NCI-H1417 (cell line): ENCODE measurements around the gene TANGO2.
A peak's percentile ranks its signal among the peaks of the same experiment; 100 is the strongest.

Experiments used
- DNase-seq, 3 experiments: peaks; one replicate each; lab custom pipeline; 2025; lab: John Stamatoyannopoulos, UW

TANGO2 gene

GRCh38 chr22:19995611-19996339 lies 25.1 kb upstream of the TANGO2 start:
- DNase-seq, result no peak

DNA sequence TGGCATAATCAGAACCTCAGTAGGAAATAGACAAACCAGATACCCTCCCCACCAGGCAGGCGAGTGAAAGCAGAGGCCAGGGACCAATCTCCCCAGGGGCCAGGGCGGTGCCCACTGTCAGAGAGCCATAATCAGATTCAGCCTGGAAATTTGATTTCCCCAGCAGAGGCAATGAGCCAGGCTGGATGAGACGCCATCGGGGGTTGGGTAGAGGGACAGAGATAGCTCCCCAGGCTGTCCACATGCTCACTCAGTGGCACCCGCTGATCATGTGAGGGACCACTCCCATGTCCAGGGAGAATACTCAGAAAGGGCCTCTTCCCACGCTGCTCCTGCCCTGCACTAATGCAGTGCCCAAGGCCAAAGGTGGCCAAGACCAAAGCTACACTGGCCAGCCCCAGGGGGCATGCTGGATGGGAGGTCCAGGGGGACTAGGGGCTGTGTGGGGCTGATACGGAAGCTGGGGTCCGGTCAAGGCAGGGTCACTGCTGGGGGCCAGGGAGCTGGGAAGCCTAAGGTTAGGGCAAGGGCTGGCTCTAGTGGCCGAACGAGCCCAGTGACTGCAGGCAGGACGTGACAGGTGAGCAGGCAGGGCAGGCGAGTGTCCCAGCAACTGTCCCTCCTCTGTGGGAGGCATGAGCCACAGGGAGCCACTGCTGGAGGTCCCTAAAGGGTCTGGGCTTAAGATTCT lies 24.1 kb upstream of the TANGO2 start:
- no peak for DNase-seq

DNA sequence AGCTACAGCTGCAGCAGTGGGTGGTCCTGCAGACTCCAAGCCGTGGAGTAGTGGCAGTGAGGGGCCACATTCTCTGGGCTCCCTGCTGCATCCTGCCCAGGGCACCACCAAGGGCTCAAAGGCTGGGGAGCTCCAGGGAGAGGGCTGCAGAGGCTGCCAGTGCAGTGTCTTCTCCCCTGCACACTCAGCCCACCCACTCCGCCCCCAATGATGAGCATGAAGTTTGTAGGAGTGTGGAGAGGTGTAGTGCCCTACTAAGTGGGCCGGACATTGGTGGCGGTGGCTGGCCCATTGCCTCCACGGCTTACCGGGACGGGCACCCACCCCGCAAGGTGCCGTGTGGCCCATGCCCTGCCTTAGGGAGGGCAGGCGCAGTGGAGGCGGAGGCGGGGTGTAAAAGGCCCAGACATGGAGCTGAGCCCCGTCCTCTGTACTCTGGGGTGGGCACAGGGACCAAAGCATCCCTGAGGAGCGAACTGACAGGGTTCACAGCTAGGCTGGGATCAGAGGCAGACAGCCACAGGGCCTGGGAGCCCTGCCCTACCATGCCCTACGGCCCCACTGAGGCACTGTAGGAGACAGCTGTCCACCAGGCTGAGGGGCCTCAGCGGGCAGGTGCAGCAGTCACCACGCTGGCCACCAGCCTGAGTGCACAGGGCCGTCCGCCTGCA lies 23.2 kb upstream of the TANGO2 start:
- no peak for DNase-seq

GRCh38 chr22:19998232-19998951 lies 22.5 kb upstream of the TANGO2 start:
- peak in 2 of 3 experiments; percentile 46 to 73 for DNase-seq

GRCh38 chr22:19998991-19999820 lies 21.7 kb upstream of the TANGO2 start:
- peak in 1 of 3 experiments; percentile 51 for DNase-seq

GRCh38 chr22:20000246-20001081 lies 20.4 kb upstream of the TANGO2 start:
- peak in 1 of 3 experiments; percentile 39 for DNase-seq

DNA sequence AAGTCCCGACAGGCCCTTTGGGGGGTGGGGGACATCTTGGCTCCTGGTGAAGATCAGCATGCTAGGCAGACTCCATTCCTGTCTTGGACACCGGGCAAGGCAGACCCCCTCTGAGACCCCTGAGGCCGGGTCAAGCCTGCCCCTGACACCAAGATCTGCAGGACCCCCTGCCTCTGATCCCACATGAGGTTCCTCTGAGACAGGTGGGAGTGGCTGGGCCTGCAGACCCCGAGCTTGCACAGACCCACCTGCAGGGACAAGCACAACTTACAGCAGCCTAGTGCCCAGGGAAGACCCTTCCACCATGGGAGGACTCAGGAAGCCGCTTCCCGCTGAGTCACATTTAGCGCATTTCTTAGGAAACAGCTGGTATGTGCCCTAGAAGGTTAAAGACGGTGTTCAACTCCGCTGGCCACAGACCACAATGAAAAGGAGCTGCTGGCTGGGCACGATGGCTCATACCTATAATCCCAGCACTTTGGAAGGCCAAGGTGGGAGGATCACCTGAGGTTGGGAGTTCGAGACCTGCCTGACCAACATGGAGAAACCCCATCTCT lies 19.8 kb upstream of the TANGO2 start:
- no peak for DNase-seq

DNA sequence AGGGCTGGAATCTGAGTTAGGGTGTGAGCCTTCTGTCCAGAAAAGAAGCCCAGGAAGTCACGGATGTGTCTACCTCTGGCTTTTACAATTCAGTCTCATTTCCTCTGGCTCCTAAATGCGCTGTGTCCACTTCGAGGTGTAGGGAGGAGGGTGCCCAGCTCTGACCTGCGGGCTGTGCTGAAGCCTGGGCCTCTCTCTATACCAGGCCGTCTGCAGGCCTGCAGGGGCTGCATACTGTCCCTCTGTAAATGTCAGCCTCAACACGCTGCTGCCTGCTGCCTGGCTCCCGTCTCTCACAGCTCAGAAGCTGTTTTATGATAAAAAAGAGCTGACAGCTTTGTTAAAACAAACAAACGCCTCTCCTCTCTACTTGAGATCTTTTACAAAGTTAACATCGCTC lies 18.8 kb upstream of the TANGO2 start:
- no peak for DNase-seq

GRCh38 chr22:20002636-20003035 lies 18.3 kb upstream of the TANGO2 start:
- DNase-seq, result no peak

GRCh38 chr22:20003304-20003703 lies 17.6 kb upstream of the TANGO2 start:
- no peak for DNase-seq

- no peak for DNase-seq
Observed at GRCh38 chr22:20004464-20004863, 16.4 kb upstream of the TANGO2 start.

DNA sequence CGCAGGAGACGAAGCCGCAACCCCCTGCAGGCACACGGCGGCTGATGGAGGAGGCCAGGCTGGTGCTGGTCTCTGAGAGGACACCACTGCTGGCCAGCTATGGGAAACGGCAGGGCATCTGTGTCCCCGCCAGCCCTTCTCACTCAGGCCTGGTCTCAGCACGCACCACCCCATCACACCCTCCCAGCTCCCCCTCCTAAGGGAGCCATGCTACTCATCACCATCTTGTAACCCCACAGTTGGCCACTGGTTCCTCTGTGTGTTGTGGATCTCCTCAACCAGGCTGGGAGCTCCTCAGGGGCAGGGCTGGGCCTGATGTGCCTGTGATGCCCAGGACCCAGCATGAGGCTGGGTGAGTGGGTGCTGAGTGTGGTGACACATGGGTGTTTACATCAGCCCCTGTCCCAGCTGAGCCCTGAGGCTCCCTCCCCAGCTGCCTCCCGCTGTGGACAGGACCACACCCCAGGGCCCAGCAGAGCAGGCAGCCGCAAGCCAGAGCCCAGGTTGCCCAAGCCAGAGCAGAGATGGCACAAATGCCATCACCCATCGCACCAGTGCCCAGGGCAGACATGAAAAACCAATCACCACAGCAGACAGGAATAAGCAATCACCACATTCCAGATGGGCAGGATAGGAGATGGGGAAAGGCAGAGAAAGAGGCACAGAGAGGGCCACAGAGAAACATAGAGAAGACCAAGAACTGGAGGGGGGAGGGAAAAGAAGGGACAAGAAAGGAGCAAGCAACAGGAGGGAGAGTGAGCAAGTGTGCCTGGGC lies 12.5 kb upstream of the TANGO2 start:
- no peak for DNase-seq

DNA sequence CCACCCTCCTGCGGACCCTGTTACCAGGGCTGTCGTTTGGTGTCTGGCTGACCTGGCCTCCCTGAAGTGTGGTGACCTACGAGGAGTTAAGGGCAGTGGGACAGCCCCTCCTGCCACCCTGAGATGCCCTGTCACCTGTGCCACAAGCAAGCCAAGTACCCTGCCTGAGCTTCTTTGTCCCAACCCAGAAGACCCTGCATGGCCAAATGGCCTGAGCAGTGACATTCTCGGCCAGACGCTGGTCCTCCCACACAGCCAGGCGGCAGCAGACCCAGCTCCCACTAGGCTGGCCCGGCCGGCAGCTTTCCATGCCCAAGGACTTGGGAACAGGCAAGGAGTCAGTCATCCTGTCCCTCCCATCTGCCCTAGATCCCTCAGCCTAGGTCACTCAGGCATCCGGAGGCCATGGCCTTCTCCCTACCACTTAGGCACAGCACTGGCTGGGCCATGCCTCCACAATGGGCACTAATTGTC lies 11.9 kb upstream of the TANGO2 start:
- no peak for DNase-seq

DNA sequence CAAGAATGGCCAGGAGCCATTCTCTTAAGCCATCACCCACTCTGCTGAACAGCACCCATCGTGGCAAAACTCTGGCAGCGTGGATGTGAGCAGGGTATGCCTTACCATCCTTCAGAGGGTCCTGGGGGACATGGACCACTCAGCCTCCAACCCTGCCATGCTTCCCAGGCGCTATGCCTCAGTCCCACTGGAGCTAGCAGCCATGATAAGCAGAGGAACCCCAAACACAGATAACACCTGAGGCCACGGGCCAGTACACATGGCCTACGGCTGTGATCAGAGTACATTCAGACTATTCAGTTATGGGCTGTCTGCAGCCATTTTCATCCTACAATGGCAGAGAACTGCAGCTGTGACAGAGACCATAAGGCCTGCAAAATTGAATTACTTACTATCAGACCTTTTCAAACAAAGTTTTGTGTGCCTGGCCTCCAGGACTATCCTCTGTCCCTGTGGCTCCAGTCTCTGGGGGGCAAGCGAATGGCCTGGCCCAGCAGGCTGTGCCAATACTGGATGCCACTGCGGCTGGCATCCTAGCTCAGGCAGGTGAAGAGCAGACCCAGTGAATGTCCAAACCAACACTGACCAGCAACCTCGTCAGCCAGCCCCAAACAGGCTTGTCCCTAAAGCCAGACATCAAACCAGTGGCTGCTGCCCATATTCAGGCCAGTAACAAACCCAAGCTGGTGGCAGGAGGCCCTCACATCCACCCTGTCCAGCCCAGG lies 11.2 kb upstream of the TANGO2 start:
- no peak for DNase-seq

DNA sequence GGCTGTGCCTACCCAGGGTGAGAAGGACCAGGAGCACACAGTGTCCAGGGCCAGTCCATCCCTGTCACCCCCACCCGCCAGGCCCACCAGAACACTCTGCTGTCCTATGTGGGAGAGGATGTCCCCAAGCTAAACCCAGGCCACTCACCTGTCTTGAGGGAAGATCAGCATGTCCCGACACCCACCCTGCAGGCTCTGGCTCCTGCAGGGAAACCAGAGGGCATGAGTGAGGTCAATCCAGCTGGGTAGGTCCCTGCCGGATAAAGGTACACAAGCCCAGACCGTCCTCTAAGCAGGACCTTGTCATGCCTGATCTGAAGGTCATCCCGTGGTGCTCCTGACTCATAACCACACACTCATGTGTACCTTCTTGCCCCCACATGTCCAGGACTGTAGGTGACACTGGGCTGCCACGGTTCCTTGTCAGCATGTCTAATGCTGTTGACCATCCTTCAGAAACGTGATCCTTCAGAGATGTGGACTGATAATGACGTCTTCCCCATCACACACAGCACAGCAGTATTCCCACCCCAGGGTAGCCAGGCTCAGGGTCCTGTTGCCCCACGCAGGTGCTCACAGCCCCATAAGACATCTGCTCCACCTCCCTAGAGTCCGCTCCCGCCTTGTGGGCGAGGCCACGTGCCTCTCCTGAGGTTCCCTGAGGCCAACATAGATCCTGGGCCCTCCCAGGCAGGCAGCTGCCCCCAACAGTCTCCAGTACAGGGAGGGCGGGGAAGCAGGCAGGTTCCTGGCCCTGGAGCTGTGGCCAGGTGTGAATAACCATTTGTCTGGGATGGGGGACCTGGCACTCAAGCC lies 10.4 kb upstream of the TANGO2 start:
- DNase-seq, result no peak

DNA sequence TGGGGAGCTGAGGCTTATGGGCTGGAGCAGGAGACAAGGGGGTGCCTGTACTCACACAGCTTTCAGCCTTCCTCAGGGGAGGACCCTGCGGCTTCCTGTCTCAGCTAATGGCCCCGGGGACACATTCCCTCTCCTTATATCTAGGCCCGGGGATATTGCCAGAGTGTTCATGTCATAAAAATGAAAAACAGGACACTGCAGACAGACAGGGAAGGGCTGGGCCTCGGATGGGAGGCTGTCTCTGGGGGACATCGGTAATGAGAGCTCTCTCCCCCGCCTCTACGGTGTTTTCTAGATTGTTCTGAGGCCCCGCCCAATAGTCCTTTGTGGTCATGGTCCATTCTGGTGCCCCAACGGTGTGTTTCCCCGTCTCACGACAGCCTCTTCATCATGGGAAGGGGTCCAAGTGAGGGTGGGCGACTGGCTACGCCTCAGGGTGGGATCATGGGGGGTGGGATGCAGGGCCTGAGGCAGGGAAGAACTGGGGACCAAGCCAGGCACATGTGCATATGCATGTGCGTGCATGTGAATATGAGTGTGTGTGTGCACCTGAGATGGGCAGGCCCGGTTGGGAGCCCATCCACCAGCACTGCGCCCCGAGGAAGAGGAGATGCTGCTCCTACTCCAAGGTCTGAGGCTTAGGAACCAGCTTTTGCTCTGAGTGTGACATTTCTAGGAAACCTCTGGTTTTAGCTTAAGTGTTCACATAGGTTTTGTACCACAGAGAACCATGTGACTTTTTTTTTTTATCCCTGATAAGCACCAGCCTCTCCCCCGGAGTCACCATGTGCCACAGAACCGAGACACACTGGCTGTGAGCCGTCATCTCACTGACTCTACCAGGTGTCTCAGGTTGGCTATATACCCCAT lies 9.6 kb upstream of the TANGO2 start:
- no peak for DNase-seq
